Mucosa of gallbladder (tissue), 1 donor: Measurements from ENCODE around the gene OR2L8. TPM values are rescaled to one million over a fixed set of nuclear protein-coding genes. Genes with fewer than 3 reads are reported as not detected.

Source experiments
- DNase-seq: peaks from one replicate; pipeline ENCODE4 v3.0.0-alpha.2; 2020; ENCODE audit warnings: low spot score
- total RNA-seq: library from RNA; stranded (reverse); gene quantifications from one replicate; pipeline ENCODE4 v1.2.1, GENCODE V29; 2021
- donor health status: DM: no; HTN: no; CAD: no.

OR2L8 gene
- total RNA-seq, 1 donor from 2014 or later = not detected

DNA sequence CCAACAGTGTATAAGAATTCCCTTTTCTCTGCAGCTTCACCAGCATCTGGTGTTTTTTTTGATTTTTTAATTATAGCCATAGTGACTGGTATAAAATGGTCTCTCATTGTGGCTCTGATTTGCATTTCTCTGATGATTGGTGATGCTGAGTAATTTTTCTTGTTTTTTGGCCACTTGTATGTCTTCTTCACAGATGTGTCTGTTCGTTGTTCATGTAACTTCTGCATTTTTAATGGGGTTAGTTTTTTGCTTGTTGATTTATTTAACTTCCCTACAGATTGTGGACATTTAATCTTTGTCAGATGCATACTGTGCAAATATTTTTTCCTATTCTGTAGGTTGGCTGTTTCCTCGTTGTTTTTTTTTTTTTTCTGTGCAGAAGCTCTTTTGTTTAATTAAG is 44.3 kb downstream of the OR2L8 start:
- DNase-seq = no peak

DNA sequence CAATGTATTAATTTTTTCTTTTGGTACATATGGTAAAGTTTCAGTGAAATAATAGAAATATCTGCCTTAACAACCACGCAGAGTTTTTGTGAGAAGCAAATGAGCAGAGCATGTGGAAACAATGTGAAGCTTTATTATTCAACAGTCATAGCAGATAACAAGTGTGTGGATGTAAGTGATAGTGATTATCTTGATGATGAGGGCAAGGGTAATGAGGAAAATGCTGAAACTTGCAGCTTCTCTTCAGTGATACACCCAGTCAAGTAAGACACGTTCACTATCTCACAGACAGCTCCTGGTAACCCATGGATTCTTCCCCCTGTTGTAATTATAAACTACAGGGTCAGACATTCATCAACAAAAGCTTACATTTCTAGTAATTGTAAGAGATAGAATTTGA is 50.2 kb downstream of the OR2L8 start:
- no peak for DNase-seq

Other genes with a start within 250 kb of the OR2L8 start
- not detected for gene OR6F1, start 232.2 kb upstream of the OR2L8 start, total RNA-seq
- not detected for gene OR14K1, start 210.2 kb upstream of the OR2L8 start, total RNA-seq
- gene OR14A2, start 200.7 kb upstream of the OR2L8 start, total RNA-seq = not detected
- gene OR1C1, start 188.3 kb upstream of the OR2L8 start, total RNA-seq = not detected
- gene OR14A16, start 124.7 kb upstream of the OR2L8 start, total RNA-seq = not detected
- not detected for gene OR11L1, start 107.0 kb upstream of the OR2L8 start, total RNA-seq
- 0.66 TPM for gene TRIM58, start 91.7 kb upstream of the OR2L8 start, total RNA-seq
- gene OR2W3, start 53.3 kb upstream of the OR2L8 start, total RNA-seq = 0.66 TPM
- gene OR2T8, start 28.6 kb upstream of the OR2L8 start, total RNA-seq = not detected
- not detected for gene OR2AJ1, start 24.0 kb upstream of the OR2L8 start, total RNA-seq
- not detected for gene OR2AK2, start 16.4 kb downstream of the OR2L8 start, total RNA-seq
- not detected for gene OR2L5, start 64.8 kb downstream of the OR2L8 start, total RNA-seq
- 0.06 TPM for gene OR2L2, start 81.2 kb downstream of the OR2L8 start, total RNA-seq
- gene OR2L3, start 98.0 kb downstream of the OR2L8 start, total RNA-seq = not detected
- gene OR2L13, start 146.3 kb downstream of the OR2L8 start, total RNA-seq = not detected
- not detected for gene OR2M5, start 196.3 kb downstream of the OR2L8 start, total RNA-seq
- not detected for gene OR2M2, start 226.0 kb downstream of the OR2L8 start, total RNA-seq
- not detected for gene OR2M3, start 248.4 kb downstream of the OR2L8 start, total RNA-seq